OCI-LY1 (cell line): Measurements from ENCODE around the gene DZIP3.

ENCODE experiments used
- H2AFZ ChIP-seq: fragments of 200-600 bp; sonication (generic), shearing (Covaris generic); 2 replicates; pipeline ENCODE4 v1.6.0; 2014; ENCODE audit warnings: antibody characterized with exemption, mild to moderate bottlenecking, low read length
- H3F3A ChIP-seq: fragments of 200-600 bp; sonication (generic), shearing (Covaris generic); 2 replicates; pipeline ENCODE4 v1.6.0; 2014; ENCODE audit warnings: mild to moderate bottlenecking, antibody characterized with exemption, low read length, moderate library complexity; ENCODE audit not compliant: insufficient read depth
- H3K27ac ChIP-seq: fragments of 200-600 bp; sonication (generic); 2 replicates; pipeline ENCODE4 v1.5.1; 2014; ENCODE audit warnings: low read length, mixed run types, mild to moderate bottlenecking, low read depth; ENCODE audit not compliant: poor library complexity, severe bottlenecking
- H3K27me3 ChIP-seq: fragments of 200-600 bp; sonication (generic); 2 replicates; pipeline ENCODE4 v1.6.0; 2014; ENCODE audit warnings: antibody characterized with exemption, mild to moderate bottlenecking, low read length, moderate library complexity; ENCODE audit not compliant: insufficient read depth
- H3K36me3 ChIP-seq: fragments of 200-600 bp; sonication (generic); 2 replicates; pipeline ENCODE4 v1.6.1; 2014; ENCODE audit warnings: mild to moderate bottlenecking, antibody characterized with exemption, low read length, moderate library complexity, mixed read lengths; ENCODE audit not compliant: insufficient read depth
- H3K4me1 ChIP-seq: fragments of 200-600 bp; sonication (generic); 2 replicates; pipeline ENCODE4 v1.5.1; 2014; ENCODE audit warnings: mild to moderate bottlenecking, low read length, moderate library complexity; ENCODE audit not compliant: insufficient read depth, severe bottlenecking
- H3K4me2 ChIP-seq: fragments of 200-600 bp; sonication (generic), shearing (Covaris generic); 2 replicates; pipeline ENCODE4 v1.6.1; 2014; ENCODE audit warnings: low read length
- H3K4me3 ChIP-seq: fragments of 200-600 bp; sonication (generic); 2 replicates; pipeline ENCODE4 v1.5.1; 2014; ENCODE audit warnings: low read length, low read depth, mild to moderate bottlenecking, mixed read lengths; ENCODE audit not compliant: poor library complexity, severe bottlenecking
- H3K79me2 ChIP-seq: fragments of 200-600 bp; shearing (Covaris generic); 2 replicates; pipeline ENCODE4 v1.6.1; 2016; ENCODE audit warnings: mixed run types, low read length, mixed read lengths; ENCODE audit not compliant: insufficient read depth
- H3K9ac ChIP-seq: fragments of 200-600 bp; sonication (generic), shearing (Covaris generic); 2 replicates; pipeline ENCODE4 v1.6.1; 2014; ENCODE audit warnings: mild to moderate bottlenecking, low read length, mixed read lengths
- H3K9me2 ChIP-seq: fragments of 200-600 bp; sonication (generic), shearing (Covaris generic); 2 replicates; pipeline ENCODE4 v1.6.1; 2014; ENCODE audit warnings: low read depth, mild to moderate bottlenecking, low read length, mixed read lengths
- H3K9me3 ChIP-seq: fragments of 200-600 bp; shearing (Covaris generic); 2 replicates; pipeline ENCODE4 v1.6.1; 2014; ENCODE audit warnings: low read length, mixed read lengths
- H4K20me1 ChIP-seq: fragments of 200-600 bp; sonication (generic), shearing (Covaris generic); 2 replicates; pipeline ENCODE4 v1.6.0; 2016; ENCODE audit warnings: mild to moderate bottlenecking, low read length; ENCODE audit not compliant: insufficient read depth
- EZH2 ChIP-seq: fragments of 200-600 bp; sonication (generic), shearing (Covaris generic); IDR thresholded peaks from 2 replicates; pipeline ENCODE4 v1.8.0; 2017; ENCODE audit warnings: borderline replicate concordance, mixed run types, mild to moderate bottlenecking, antibody characterized with exemption, low read length, moderate library complexity, mixed read lengths
- TF ChIP-seq, protein P1 (sequence below): fragments of 200-600 bp; sonication (generic), shearing (Covaris generic); IDR thresholded peaks from 2 replicates; pipeline ENCODE4 v1.5.1; 2017; ENCODE audit warnings: mild to moderate bottlenecking, antibody characterized with exemption, low read length, moderate library complexity, mixed read lengths

The DZIP3 gene

DNA sequence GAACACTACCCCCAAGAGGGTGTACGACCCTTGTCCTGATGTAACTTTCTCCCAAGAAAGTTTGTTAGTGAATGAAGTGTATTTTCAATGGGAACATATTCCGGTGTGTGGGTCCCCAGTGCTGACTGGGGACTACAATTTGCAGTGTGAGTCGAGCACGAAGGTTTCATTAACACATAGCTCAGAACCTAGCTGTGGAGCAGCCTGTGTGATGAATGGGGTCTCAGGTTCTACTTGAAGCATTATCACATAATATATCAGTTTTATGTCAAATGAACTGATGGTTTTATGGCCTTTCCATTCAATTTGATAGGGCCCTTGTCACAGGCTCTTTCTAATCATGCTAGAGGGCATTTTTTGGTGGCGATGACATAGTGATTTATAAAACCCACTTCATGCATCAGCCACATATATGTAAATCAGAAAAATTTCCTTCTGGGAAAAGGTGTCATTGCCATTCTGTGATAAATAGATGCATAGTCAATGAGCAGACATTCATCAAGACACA, 123.5 kb downstream of the DZIP3 start:
- no peaks in the 10 kb centered on the region for H3K9me3 ChIP-seq
- H3K36me3 ChIP-seq: no peaks in the 10 kb centered on the region
- no peak overlapping the region for H3K27ac ChIP-seq
- no peak overlapping the region for H3K4me3 ChIP-seq
- no peaks in the 10 kb centered on the region for H3K79me2 ChIP-seq
- H3K9me2 ChIP-seq: no peaks in the 10 kb centered on the region
- H2AFZ ChIP-seq: no peak overlapping the region
- TF ChIP-seq, protein P1, sequence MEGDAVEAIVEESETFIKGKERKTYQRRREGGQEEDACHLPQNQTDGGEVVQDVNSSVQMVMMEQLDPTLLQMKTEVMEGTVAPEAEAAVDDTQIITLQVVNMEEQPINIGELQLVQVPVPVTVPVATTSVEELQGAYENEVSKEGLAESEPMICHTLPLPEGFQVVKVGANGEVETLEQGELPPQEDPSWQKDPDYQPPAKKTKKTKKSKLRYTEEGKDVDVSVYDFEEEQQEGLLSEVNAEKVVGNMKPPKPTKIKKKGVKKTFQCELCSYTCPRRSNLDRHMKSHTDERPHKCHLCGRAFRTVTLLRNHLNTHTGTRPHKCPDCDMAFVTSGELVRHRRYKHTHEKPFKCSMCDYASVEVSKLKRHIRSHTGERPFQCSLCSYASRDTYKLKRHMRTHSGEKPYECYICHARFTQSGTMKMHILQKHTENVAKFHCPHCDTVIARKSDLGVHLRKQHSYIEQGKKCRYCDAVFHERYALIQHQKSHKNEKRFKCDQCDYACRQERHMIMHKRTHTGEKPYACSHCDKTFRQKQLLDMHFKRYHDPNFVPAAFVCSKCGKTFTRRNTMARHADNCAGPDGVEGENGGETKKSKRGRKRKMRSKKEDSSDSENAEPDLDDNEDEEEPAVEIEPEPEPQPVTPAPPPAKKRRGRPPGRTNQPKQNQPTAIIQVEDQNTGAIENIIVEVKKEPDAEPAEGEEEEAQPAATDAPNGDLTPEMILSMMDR: no peak
- TF ChIP-seq EZH2: no peak
- H4K20me1 ChIP-seq: no peaks in the 10 kb centered on the region
- no peaks in the 10 kb centered on the region for H3F3A ChIP-seq
- H3K27me3 ChIP-seq: no peaks in the 10 kb centered on the region
- H3K4me1 ChIP-seq: no peaks in the 10 kb centered on the region
- no peak overlapping the region for H3K9ac ChIP-seq
- H3K4me2 ChIP-seq: no peak overlapping the region

DNA sequence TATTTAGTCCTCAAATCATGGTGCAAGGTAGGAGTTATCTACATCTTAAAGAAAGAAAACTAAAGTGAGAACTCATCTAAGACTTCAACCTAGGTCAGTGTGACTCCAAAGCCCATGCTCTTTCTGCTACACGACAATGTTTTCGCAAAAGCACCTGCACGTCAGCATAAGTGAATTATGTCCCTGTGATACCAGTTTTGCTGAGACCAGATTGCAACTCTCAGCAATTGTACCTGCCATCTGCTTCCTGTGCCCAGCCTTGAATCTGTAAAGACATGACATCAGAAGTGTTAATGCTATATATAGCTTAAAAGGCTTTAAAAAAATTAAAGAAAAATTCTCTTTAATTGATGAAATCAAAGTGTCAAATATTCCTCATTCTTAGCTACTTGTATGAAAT, 124.3 kb downstream of the DZIP3 start:
- no peak overlapping the region for H3K9ac ChIP-seq
- no peaks in the 10 kb centered on the region for H3K36me3 ChIP-seq
- no peaks in the 10 kb centered on the region for H3K9me3 ChIP-seq
- no peaks in the 10 kb centered on the region for H3K27me3 ChIP-seq
- H3K79me2 ChIP-seq: no peaks in the 10 kb centered on the region
- TF ChIP-seq EZH2: no peak
- TF ChIP-seq, protein P1: no peak
- no peaks in the 10 kb centered on the region for H3K9me2 ChIP-seq
- no peak overlapping the region for H3K27ac ChIP-seq
- H3K4me2 ChIP-seq: no peak overlapping the region
- no peaks in the 10 kb centered on the region for H3F3A ChIP-seq
- no peak overlapping the region for H3K4me3 ChIP-seq
- no peak overlapping the region for H2AFZ ChIP-seq
- H4K20me1 ChIP-seq: no peaks in the 10 kb centered on the region
- no peaks in the 10 kb centered on the region for H3K4me1 ChIP-seq

DNA sequence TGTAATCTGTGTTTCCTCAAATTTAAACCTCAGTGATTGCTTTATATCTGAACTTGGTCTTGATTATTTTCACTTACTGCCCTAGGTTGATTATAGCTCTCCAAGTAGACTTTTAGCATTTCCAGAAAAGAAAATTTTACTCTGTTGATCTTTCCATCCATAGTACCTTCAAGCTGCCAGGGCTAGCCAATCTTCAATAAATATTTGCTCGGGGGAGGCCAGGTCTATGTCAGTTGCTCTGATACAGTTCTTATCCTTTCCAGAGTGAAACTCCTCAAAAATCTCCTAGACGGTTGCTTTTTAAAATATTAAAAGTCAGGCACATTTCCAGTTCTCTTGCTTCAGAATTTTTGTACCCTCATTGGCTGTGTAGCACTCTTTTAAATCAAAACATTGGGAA, 128.9 kb downstream of the DZIP3 start:
- H3K9me3 ChIP-seq: no peaks in the 10 kb centered on the region
- H3K27me3 ChIP-seq: no peaks in the 10 kb centered on the region
- H3K9ac ChIP-seq: no peak overlapping the region
- H2AFZ ChIP-seq: no peak overlapping the region
- no peaks in the 10 kb centered on the region for H3F3A ChIP-seq
- H3K36me3 ChIP-seq: no peaks in the 10 kb centered on the region
- H3K9me2 ChIP-seq: no peaks in the 10 kb centered on the region
- no peak for TF ChIP-seq EZH2
- TF ChIP-seq, protein P1: no peak
- no peak overlapping the region for H3K4me2 ChIP-seq
- no peaks in the 10 kb centered on the region for H3K4me1 ChIP-seq
- H4K20me1 ChIP-seq: no peaks in the 10 kb centered on the region
- H3K4me3 ChIP-seq: no peak overlapping the region
- H3K79me2 ChIP-seq: no peaks in the 10 kb centered on the region
- no peak overlapping the region for H3K27ac ChIP-seq
